ENCODE measurements around the gene NRP1. TPM values are rescaled to one million over a fixed set of nuclear protein-coding genes. Genes with fewer than 3 reads are reported as not detected.
"Not testable (repeated sequence)": the region's sequence is repeated elsewhere in the genome, so short reads cannot be mapped to it uniquely, and the experiment has no call there.

Gene NRP1
- total RNA-seq, 1 donor from 2014 or later = 16.1 TPM

DNA sequence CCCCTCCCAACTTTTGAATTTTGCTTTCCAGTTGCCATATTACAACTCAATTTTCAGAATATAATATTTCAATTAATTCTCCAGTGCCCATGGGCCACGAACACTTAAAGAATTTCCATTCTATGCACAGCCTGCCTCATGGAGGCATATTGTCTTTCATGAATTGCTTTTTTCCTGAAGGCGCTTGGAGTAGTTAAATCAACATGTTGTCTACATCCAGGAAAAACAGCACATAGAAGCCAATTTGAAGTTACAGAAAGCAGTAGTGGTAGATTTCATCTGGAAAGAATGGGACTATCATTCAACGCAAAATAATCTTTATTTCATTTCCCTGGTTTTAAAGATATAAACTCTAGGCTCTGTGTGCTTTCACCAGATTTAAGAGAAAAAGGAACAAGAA is 106.0 kb downstream of the NRP1 start:
- Mint-ChIP-seq H3K4me1 (peaks cover 43% of the 10 kb centered on the region), H3K9me3 (peaks cover 5% of the 10 kb centered on the region), H3K4me3 (no peak overlapping the region), H3K36me3 (ENCODE audit: low read depth) (peaks cover 9% of the 10 kb centered on the region), H3K27me3 (ENCODE audit: low read depth) (no peaks in the 10 kb centered on the region), H3K27ac (ENCODE audit: unreplicated experiment) (no peak overlapping the region)
- DNase-seq (ENCODE audit: low read depth, low spot score) = no peak
- TF ChIP-seq, protein P1, sequence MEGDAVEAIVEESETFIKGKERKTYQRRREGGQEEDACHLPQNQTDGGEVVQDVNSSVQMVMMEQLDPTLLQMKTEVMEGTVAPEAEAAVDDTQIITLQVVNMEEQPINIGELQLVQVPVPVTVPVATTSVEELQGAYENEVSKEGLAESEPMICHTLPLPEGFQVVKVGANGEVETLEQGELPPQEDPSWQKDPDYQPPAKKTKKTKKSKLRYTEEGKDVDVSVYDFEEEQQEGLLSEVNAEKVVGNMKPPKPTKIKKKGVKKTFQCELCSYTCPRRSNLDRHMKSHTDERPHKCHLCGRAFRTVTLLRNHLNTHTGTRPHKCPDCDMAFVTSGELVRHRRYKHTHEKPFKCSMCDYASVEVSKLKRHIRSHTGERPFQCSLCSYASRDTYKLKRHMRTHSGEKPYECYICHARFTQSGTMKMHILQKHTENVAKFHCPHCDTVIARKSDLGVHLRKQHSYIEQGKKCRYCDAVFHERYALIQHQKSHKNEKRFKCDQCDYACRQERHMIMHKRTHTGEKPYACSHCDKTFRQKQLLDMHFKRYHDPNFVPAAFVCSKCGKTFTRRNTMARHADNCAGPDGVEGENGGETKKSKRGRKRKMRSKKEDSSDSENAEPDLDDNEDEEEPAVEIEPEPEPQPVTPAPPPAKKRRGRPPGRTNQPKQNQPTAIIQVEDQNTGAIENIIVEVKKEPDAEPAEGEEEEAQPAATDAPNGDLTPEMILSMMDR (conservative IDR thresholded peaks at IDR 0.05) = no peak

DNA sequence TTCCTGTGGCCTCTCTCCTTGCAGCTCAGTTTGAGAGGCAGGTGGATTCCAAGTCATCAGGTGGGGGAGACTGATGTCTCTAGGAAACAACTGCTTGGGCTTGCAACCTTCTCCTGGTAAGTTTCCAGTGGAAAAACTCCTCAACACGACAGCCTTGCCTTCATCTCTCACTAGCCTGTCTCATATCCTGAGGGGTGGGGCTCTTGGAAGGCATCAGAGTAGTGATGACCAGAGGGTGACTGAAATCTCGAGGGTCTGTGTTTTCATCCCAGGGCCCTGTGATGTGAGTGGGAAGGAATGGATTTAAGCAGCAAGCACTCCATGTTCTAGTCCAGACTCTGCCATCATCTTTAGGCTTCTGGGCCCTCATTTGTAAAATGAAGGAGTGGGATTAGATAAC is 107.0 kb downstream of the NRP1 start:
- peaks cover 9% of the 10 kb centered on the region for H3K36me3 Mint-ChIP-seq (ENCODE audit: low read depth)
- no peak overlapping the region for H3K4me3 Mint-ChIP-seq
- DNase-seq (ENCODE audit: low read depth, low spot score) = no peak
- TF ChIP-seq, protein P1 (conservative IDR thresholded peaks at IDR 0.05) = no peak
- H3K9me3 Mint-ChIP-seq = peaks cover 5% of the 10 kb centered on the region
- H3K4me1 Mint-ChIP-seq = peaks cover 35% of the 10 kb centered on the region
- no peaks in the 10 kb centered on the region for H3K27me3 Mint-ChIP-seq (ENCODE audit: low read depth)
- H3K27ac Mint-ChIP-seq (ENCODE audit: unreplicated experiment) = no peak overlapping the region

DNA sequence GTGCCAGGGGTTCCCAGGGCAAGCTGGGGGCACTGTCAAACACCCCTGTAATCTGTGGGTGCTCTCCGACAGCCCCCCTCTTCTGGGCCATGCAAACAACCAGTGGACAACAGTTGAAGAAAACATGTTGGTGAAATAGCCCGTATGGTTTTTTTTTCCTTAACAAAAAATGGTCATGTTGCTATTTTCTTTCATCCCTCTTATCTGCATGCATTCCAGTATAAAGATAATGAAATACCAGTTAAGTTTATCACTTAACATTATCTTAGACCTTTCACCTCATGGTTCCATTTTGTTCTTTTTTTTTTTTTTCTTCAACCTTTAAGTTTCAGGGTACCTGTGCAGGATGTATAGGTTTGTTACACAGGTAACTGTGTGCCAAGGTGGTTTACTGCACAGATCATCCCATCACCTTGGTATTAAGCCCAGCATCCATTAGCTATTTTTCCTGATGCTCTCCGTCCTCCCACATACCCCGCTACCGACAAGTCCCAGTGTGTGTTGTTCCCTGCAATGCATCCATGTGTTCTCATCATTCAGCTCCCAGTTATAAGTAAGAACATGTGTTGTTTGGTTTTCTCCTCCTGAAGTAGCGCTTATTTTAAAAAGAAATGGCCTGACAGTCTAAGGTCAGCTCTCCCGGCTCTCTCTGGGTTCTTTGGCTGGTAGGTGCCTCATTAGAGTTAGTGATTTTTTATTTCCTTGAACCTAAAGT is 110.1 kb downstream of the NRP1 start:
- H3K4me1 Mint-ChIP-seq = peaks cover 10% of the 10 kb centered on the region
- no peaks in the 10 kb centered on the region for H3K9me3 Mint-ChIP-seq
- DNase-seq (ENCODE audit: low read depth, low spot score) = no peak
- no peak overlapping the region for H3K4me3 Mint-ChIP-seq
- peaks cover 17% of the 10 kb centered on the region for H3K36me3 Mint-ChIP-seq (ENCODE audit: low read depth)
- TF ChIP-seq, protein P1 (conservative IDR thresholded peaks at IDR 0.05) = no peak
- H3K27ac Mint-ChIP-seq (ENCODE audit: unreplicated experiment) = no peak overlapping the region
- no peaks in the 10 kb centered on the region for H3K27me3 Mint-ChIP-seq (ENCODE audit: low read depth)

DNA sequence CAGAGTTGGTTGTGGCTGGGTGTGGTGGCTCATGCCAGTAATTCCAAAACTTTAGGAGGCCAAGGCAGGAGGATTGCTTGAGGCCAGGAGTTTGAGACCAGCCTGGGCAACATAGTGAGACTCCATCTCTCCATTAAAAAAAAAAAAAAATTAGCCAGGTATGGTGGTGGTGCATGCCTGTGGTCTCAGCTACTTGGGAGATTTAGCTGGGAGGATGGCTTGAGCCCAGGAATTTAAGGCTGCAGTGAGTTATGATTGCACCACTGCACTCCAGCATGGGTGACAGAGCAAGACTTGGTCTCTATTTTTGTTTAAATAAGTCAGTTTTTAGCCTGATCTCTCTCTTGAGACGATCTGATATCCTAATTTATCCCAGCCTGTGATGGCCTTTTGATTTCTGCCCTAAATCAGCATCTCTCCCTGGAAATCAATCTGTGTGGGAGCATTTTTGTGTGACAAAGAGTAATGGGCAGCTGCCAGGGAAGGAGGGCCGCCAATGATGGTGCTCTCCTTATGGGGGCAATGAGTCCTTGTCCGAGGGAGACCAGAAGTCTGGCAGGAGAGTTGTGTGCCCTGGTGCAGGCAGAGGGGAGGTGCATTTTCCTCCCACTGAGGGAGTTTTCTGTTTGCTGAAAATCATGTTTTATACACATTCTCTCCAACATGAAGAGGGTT is 111.0 kb downstream of the NRP1 start:
- Mint-ChIP-seq H3K9me3 (no peaks in the 10 kb centered on the region), H3K4me3 (no peak overlapping the region), H3K27me3 (ENCODE audit: low read depth) (no peaks in the 10 kb centered on the region), H3K4me1 (peaks cover 3% of the 10 kb centered on the region), H3K27ac (ENCODE audit: unreplicated experiment) (no peak overlapping the region), H3K36me3 (ENCODE audit: low read depth) (peaks cover 17% of the 10 kb centered on the region)
- no peak for DNase-seq (ENCODE audit: low read depth, low spot score)
- TF ChIP-seq, protein P1 (conservative IDR thresholded peaks at IDR 0.05) = no peak

DNA sequence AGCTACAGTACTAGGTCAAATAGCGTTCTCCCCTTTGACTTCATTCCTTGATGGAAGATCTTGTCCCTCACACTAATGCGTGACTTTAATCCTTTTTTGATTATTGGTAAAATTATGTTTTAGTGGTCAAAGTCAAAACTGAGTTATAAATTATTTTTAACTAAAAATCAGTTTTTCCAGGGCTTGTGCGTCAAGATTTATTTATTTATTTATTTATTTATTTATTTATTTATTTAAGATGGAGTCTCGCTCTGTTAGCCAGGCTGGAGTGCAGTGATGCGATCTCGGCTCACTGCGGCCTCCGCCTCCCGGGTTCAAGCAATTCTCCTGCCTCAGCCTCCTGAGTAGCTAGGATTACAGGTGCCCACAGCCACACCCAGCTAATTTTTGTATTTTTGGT is 112.2 kb downstream of the NRP1 start:
- H3K36me3 Mint-ChIP-seq (ENCODE audit: low read depth) = peaks cover 17% of the 10 kb centered on the region
- H3K4me3 Mint-ChIP-seq; DNase-seq (ENCODE audit: low read depth, low spot score); H3K27me3 Mint-ChIP-seq (ENCODE audit: low read depth); H3K4me1 Mint-ChIP-seq; H3K27ac Mint-ChIP-seq (ENCODE audit: unreplicated experiment); H3K9me3 Mint-ChIP-seq: not testable (repeated sequence)

DNA sequence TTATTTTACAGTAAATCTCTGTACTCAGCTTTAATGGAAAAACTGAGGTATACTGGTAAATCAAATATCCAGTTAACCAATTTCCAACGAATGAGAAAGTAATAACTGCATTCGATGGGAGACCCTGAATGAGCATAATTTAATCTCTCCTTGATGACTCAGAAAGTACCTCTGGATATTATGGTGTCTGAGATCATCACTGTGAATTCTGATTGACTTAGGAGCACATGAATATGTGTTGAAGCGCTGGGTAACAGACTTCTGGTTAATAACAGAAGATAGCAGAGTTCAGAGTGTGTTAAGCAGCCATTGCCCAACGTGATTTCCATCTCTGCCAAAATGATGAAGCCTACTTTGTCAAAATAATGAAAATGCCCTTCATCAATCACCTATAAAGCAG is 116.6 kb downstream of the NRP1 start:
- no peaks in the 10 kb centered on the region for H3K27me3 Mint-ChIP-seq (ENCODE audit: low read depth)
- DNase-seq (ENCODE audit: low read depth, low spot score) = no peak
- H3K36me3 Mint-ChIP-seq (ENCODE audit: low read depth) = peaks cover 24% of the 10 kb centered on the region
- H3K27ac Mint-ChIP-seq (ENCODE audit: unreplicated experiment) = no peak overlapping the region
- no peak overlapping the region for H3K4me3 Mint-ChIP-seq
- H3K4me1 Mint-ChIP-seq = peaks cover 6% of the 10 kb centered on the region
- H3K9me3 Mint-ChIP-seq = no peaks in the 10 kb centered on the region
- TF ChIP-seq, protein P1 (conservative IDR thresholded peaks at IDR 0.05) = no peak

All from neural crest cell (in vitro differentiated cells).